A549 (cell line): ENCODE measurements around the gene TMEM179.

Experiments used
- ATOH8 ChIP-seq: fragments of 250-450 bp; sonication (Bioruptor Pico); IDR thresholded peaks from 2 replicates; pipeline ENCODE4 v1.5.0; 2020; ENCODE audit warnings: low read depth, mild to moderate bottlenecking, moderate library complexity
- CEBPB ChIP-seq, 2 experiments: fragments of >200 bp in 1 of 2; sonication (Bioruptor Twin) in 1 of 2; formaldehyde crosslinking in 1 of 2; IDR thresholded peaks; 2 replicates each; pipeline ENCODE4 v1.6.1; 2012 to 2016
- CTCF ChIP-seq: fragments of >200 bp; sonication (Bioruptor Twin); formaldehyde crosslinking; IDR thresholded peaks from 3 replicates; pipeline ENCODE4 v1.5.1; 2016
- EP300 ChIP-seq, 2 experiments: fragments of >200 bp; sonication (Bioruptor Twin); formaldehyde crosslinking; IDR thresholded peaks; 2 replicates in 1 of 2; 3 replicates in 1 of 2; pipeline ENCODE4 v1.6.1; 2016 to 2017
- JUN ChIP-seq, 2 experiments: fragments of >200 bp; sonication (Bioruptor Twin); formaldehyde crosslinking; IDR thresholded peaks; 2 replicates in 1 of 2; 3 replicates in 1 of 2; pipeline ENCODE4 v1.6.1; 2016 to 2017
- KDM1A ChIP-seq: fragments of 200-600 bp; sonication (generic); IDR thresholded peaks from 2 replicates; pipeline ENCODE4 v1.6.1; 2016; ENCODE audit warnings: low read depth, mild to moderate bottlenecking
- MAX ChIP-seq: IDR thresholded peaks from 2 replicates; pipeline ENCODE4 v1.6.1; 2012
- NFE2L2 ChIP-seq: fragments of 150-350 bp; conservative IDR thresholded peaks from 2 replicates; pipeline ENCODE4 v1.6.1; 2014; ENCODE audit warnings: low read length
- POLR2A ChIP-seq: IDR thresholded peaks from 2 replicates; pipeline ENCODE4 v1.6.1; 2012; ENCODE audit warnings: mild to moderate bottlenecking, low read length
- POLR2AphosphoS2 ChIP-seq: conservative IDR thresholded peaks from 2 replicates; pipeline ENCODE4 v1.6.1; 2012; ENCODE audit warnings: low read length, improper control_type of control experiment, inconsistent platforms
- RAD21 ChIP-seq, 2 experiments: fragments of >200 bp in 1 of 2; sonication (Bioruptor Twin) in 1 of 2; formaldehyde crosslinking in 1 of 2; IDR thresholded peaks in 1 of 2; conservative IDR thresholded peaks in 1 of 2; 2 replicates in 1 of 2; 3 replicates in 1 of 2; pipeline ENCODE4 v1.6.1; 2012 to 2018; ENCODE audit warnings: inconsistent platforms in 1 of 2
- REST ChIP-seq: fragments of 200-600 bp; sonication (generic); IDR thresholded peaks from 2 replicates; pipeline ENCODE4 v1.6.1; 2016; ENCODE audit warnings: antibody characterized with exemption, mild to moderate bottlenecking, moderate library complexity
- RNF2 ChIP-seq: fragments of 200-600 bp; sonication (generic); IDR thresholded peaks from 2 replicates; pipeline ENCODE4 v1.6.1; 2016; ENCODE audit warnings: low read depth, mild to moderate bottlenecking, antibody characterized with exemption, moderate library complexity, borderline replicate concordance
- SMC3 ChIP-seq: fragments of >200 bp; sonication (Bioruptor Twin); formaldehyde crosslinking; IDR thresholded peaks from 3 replicates; pipeline ENCODE4 v1.6.1; 2018; ENCODE audit warnings: inconsistent platforms

- TF ChIP-seq MAX, result no peak
- no peak for TF ChIP-seq NFE2L2
- no peak for TF ChIP-seq ATOH8 (CRISPR knock-in tag)
- no peak for TF ChIP-seq CTCF
- no peak for TF ChIP-seq CEBPB (IDR thresholded peaks at IDR 0.05)
- no peak for TF ChIP-seq POLR2A
- no peak for TF ChIP-seq SMC3
- no peak for TF ChIP-seq RNF2
- TF ChIP-seq REST, result no peak
- TF ChIP-seq JUN (IDR thresholded peaks at IDR 0.05), result no peak
- TF ChIP-seq POLR2AphosphoS2, result no peak
- no peak for TF ChIP-seq RAD21 (conservative IDR thresholded peaks at IDR 0.05 in 1 of 2, IDR thresholded peaks at IDR 0.05 in 1 of 2)
- no peak for TF ChIP-seq EP300 (IDR thresholded peaks at IDR 0.05)
- no peak for TF ChIP-seq KDM1A
These were observed 33.3 kb downstream of the TMEM179 start for GRCh38 chr14:104571246-104571645.
